ENCODE results near the gene TM4SF20.
"Not testable (repeated sequence)": the region's sequence is repeated elsewhere in the genome, so short reads cannot be mapped to it uniquely, and the experiment has no call there.

Gene TM4SF20

GRCh38 chr2:227366769-227367426 is 12.2 kb downstream of the TM4SF20 start:
- DNase-seq, result peak; percentile 70 to 73 (median 70)

- DNase-seq, result no peak
Measured at GRCh38 chr2:227365833-227366232, 13.3 kb downstream of the TM4SF20 start.

- DNase-seq, result not testable (repeated sequence)
Measured at GRCh38 chr2:227364585-227365263, 14.4 kb downstream of the TM4SF20 start.

GRCh38 chr2:227363756-227364155 is 15.3 kb downstream of the TM4SF20 start:
- peak; percentile 57 to 73 (median 61) for DNase-seq

GRCh38 chr2:227360351-227360750 is 18.8 kb downstream of the TM4SF20 start:
- no peak for DNase-seq

GRCh38 chr2:227351639-227352038 is 27.5 kb downstream of the TM4SF20 start:
- no peak for DNase-seq

GRCh38 chr2:227349989-227350612 is 29.0 kb downstream of the TM4SF20 start:
- no peak for DNase-seq

- DNase-seq, result no peak
Measured at GRCh38 chr2:227348324-227348723, 30.8 kb downstream of the TM4SF20 start.

- DNase-seq, result no peak
Measured at GRCh38 chr2:227347117-227347516, 32.0 kb downstream of the TM4SF20 start.

- no peak for DNase-seq
Measured at GRCh38 chr2:227344231-227344630, 34.9 kb downstream of the TM4SF20 start.

GRCh38 chr2:227341553-227341952 is 37.6 kb downstream of the TM4SF20 start:
- DNase-seq, result no peak

GRCh38 chr2:227340106-227340505 is 39.0 kb downstream of the TM4SF20 start:
- DNase-seq, result no peak

GRCh38 chr2:227339098-227339599 is 40.0 kb downstream of the TM4SF20 start:
- no peak for DNase-seq

GRCh38 chr2:227337442-227337841 is 41.7 kb downstream of the TM4SF20 start:
- DNase-seq, result no peak

- peak in 1 of 3 donors; percentile 9 for DNase-seq
Measured at GRCh38 chr2:227335713-227336112, 43.4 kb downstream of the TM4SF20 start.

GRCh38 chr2:227326783-227327182 is 52.3 kb downstream of the TM4SF20 start:
- DNase-seq, result no peak

- DNase-seq, result peak; percentile 29 to 50 (median 37)
Measured at GRCh38 chr2:227325839-227326195, 53.3 kb downstream of the TM4SF20 start.

GRCh38 chr2:227324995-227325838 is 53.9 kb downstream of the TM4SF20 start, which contains the start of gene MFF:
TSS of gene MFF (plus strand) at chr2:227325251. CDS start at chr2:227330666, 5,415 bp downstream.
- DNase-seq, result peak; percentile 95 to 97 (median 96)

- DNase-seq, result peak in 2 of 3 donors; percentile 4 to 23
Measured at GRCh38 chr2:227324642-227324994, 54.5 kb downstream of the TM4SF20 start.

GRCh38 chr2:227323818-227324217 is 55.3 kb downstream of the TM4SF20 start:
- no peak for DNase-seq

- no peak for DNase-seq
Measured at GRCh38 chr2:227322530-227323205, 56.4 kb downstream of the TM4SF20 start.
